ENCODE results near the gene RPL19. TPM values are rescaled to one million over a fixed set of nuclear protein-coding genes. Genes with fewer than 3 reads are reported as not detected.

The RPL19 gene
- total and polyA plus RNA-seq, 4 donors = 475 to 999 (median 749) TPM

GRCh38 chr17:39183045-39183444, 17.0 kb upstream of the RPL19 start (continued):
- TF ChIP-seq, protein P1, sequence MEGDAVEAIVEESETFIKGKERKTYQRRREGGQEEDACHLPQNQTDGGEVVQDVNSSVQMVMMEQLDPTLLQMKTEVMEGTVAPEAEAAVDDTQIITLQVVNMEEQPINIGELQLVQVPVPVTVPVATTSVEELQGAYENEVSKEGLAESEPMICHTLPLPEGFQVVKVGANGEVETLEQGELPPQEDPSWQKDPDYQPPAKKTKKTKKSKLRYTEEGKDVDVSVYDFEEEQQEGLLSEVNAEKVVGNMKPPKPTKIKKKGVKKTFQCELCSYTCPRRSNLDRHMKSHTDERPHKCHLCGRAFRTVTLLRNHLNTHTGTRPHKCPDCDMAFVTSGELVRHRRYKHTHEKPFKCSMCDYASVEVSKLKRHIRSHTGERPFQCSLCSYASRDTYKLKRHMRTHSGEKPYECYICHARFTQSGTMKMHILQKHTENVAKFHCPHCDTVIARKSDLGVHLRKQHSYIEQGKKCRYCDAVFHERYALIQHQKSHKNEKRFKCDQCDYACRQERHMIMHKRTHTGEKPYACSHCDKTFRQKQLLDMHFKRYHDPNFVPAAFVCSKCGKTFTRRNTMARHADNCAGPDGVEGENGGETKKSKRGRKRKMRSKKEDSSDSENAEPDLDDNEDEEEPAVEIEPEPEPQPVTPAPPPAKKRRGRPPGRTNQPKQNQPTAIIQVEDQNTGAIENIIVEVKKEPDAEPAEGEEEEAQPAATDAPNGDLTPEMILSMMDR (IDR thresholded peaks at IDR 0.05; ENCODE audit: low read depth, low read length, missing input control) = no peak
- TF ChIP-seq FOXA1 (IDR thresholded peaks at IDR 0.05) (no peak), ZBTB33 (IDR thresholded peaks at IDR 0.05) (no peak), RXRA (IDR thresholded peaks at IDR 0.05) (no peak), HNF4G (IDR thresholded peaks at IDR 0.05) (no peak)
- TF ChIP-seq, protein P2, sequence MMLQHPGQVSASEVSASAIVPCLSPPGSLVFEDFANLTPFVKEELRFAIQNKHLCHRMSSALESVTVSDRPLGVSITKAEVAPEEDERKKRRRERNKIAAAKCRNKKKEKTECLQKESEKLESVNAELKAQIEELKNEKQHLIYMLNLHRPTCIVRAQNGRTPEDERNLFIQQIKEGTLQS (IDR thresholded peaks at IDR 0.05) = no peak

DNA sequence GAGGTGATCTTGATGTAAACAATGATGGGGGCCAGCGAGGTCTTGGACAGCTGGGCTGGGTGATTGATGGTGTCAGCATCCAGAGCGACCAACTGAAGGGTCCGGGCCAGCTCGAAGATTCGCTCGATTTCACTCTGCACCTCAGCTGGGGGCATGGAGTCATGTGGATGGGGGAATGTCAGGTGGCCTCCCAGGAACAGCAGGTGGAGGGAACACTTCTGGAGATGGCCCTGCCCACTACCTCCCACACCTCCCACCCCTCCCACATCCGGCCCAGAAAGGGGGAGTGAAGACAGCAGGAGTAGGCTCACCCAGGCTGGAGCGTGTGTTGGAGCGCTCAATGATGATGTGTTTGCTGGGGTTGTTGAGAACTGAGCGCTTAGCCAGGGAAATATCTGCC, 16.4 kb upstream of the RPL19 start:
- Histone ChIP-seq H3K4me3 (ENCODE audit: low read depth in 1 of 3, low read length in 3 of 3) (no peak overlapping the region), H3K27me3 (ENCODE audit: control insufficient read depth in 4 of 4, insufficient read depth in 4 of 4, low read length in 3 of 4) (no peaks in the 10 kb centered on the region), H3K9ac (ENCODE audit: low read depth in 1 of 2, low read length in 2 of 2) (no peak overlapping the region), H3K36me3 (ENCODE audit: control insufficient read depth in 4 of 4, insufficient read depth in 3 of 4, low read depth in 1 of 4, low read length in 3 of 4) (no peaks in the 10 kb centered on the region), H3K27ac (ENCODE audit: low read depth in 1 of 2, low read length in 2 of 2) (no peak overlapping the region), H3K4me1 (ENCODE audit: control insufficient read depth in 4 of 4, insufficient read depth in 4 of 4, low read length in 3 of 4) (no peaks in the 10 kb centered on the region), H3K9me3 (ENCODE audit: control insufficient read depth in 4 of 4, low read length in 3 of 4) (no peaks in the 10 kb centered on the region)
- TF ChIP-seq MAX (IDR thresholded peaks at IDR 0.05) (no peak), ZBTB33 (IDR thresholded peaks at IDR 0.05) (no peak), SP1 (IDR thresholded peaks at IDR 0.05) (no peak), RAD21 (IDR thresholded peaks at IDR 0.05) (no peak), FOXA2 (IDR thresholded peaks at IDR 0.05) (no peak), GABPA (IDR thresholded peaks at IDR 0.05 in 1 of 2, conservative IDR thresholded peaks at IDR 0.05 in 1 of 2) (no peak), JUND (IDR thresholded peaks at IDR 0.05) (no peak), YY1 (IDR thresholded peaks at IDR 0.05) (no peak), TAF1 (conservative IDR thresholded peaks at IDR 0.05) (no peak), EGR1 (IDR thresholded peaks at IDR 0.05; ENCODE audit: low read depth in 2 of 2) (no peak), FOXA1 (IDR thresholded peaks at IDR 0.05) (no peak), HNF4G (IDR thresholded peaks at IDR 0.05) (no peak), RXRA (IDR thresholded peaks at IDR 0.05) (no peak), HNF4A (conservative IDR thresholded peaks at IDR 0.05) (no peak), NR2F2 (IDR thresholded peaks at IDR 0.05) (no peak)
- TF ChIP-seq, protein P3, sequence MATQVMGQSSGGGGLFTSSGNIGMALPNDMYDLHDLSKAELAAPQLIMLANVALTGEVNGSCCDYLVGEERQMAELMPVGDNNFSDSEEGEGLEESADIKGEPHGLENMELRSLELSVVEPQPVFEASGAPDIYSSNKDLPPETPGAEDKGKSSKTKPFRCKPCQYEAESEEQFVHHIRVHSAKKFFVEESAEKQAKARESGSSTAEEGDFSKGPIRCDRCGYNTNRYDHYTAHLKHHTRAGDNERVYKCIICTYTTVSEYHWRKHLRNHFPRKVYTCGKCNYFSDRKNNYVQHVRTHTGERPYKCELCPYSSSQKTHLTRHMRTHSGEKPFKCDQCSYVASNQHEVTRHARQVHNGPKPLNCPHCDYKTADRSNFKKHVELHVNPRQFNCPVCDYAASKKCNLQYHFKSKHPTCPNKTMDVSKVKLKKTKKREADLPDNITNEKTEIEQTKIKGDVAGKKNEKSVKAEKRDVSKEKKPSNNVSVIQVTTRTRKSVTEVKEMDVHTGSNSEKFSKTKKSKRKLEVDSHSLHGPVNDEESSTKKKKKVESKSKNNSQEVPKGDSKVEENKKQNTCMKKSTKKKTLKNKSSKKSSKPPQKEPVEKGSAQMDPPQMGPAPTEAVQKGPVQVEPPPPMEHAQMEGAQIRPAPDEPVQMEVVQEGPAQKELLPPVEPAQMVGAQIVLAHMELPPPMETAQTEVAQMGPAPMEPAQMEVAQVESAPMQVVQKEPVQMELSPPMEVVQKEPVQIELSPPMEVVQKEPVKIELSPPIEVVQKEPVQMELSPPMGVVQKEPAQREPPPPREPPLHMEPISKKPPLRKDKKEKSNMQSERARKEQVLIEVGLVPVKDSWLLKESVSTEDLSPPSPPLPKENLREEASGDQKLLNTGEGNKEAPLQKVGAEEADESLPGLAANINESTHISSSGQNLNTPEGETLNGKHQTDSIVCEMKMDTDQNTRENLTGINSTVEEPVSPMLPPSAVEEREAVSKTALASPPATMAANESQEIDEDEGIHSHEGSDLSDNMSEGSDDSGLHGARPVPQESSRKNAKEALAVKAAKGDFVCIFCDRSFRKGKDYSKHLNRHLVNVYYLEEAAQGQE (IDR thresholded peaks at IDR 0.05) = no peak
- TF ChIP-seq, protein P2 (IDR thresholded peaks at IDR 0.05) = no peak
- TF ChIP-seq, protein P1 (IDR thresholded peaks at IDR 0.05; ENCODE audit: low read depth, low read length, missing input control) = no peak
- no peak for DNase-seq (ENCODE audit: low spot score)
- 90% methylated on average over 10 of the region's 10 CpGs for WGBS

Measured in liver (tissue), 9 donors.